ENCODE measurements around the gene PARP2.

The PARP2 gene

DNA sequence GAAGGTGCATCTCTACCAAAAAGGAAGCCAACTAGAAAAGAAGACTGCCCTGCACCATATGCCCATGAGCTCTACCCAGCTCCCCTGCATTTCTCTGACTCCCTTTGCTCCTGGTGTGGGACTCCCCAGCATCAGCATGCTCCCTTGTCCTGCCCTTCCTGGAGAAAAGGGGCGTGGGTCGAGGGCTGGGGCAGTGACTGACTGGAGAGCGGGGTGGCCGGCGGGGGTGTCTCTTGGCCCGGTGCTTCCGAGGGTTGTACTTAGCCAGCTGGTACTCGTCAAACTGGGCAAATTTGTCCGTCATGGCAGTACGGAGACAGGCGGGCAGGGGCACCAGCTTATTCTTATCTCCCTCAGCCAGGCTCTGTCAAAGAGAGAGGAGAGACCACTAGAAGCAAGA lies 60.1 kb downstream of the PARP2 start:
- Histone ChIP-seq H3K27me3 (ENCODE audit: control insufficient read depth, insufficient read depth, low read length) (no peaks in the 10 kb centered on the region), H3K9me3 (replicated peaks; ENCODE audit: low read length) (no peaks in the 10 kb centered on the region), H3K4me1 (ENCODE audit: control insufficient read depth, insufficient read depth, low read length) (peaks cover 7% of the 10 kb centered on the region), H3K4me2 (ENCODE audit: low read length) (no peak overlapping the region), H3K4me3 (ENCODE audit: low read length) (no peak overlapping the region), H3K9ac (ENCODE audit: low read depth, low read length) (no peak overlapping the region), H3K36me3 (ENCODE audit: insufficient read depth, low read length) (peaks cover 78% of the 10 kb centered on the region)

Small RNA genes lying within 50 kb of the gene (small RNA-seq; reads per million reads assigned to genes)
- gene SNORA79B, result 7.3 reads per million, percentile 89 among the genes with 10 or more reads in this experiment
- gene SNORD126, result 214 reads per million, percentile 98 among the genes with 10 or more reads in this experiment
